HepG2 (cell line): Measurements from ENCODE around the gene RNF135. TPM values are rescaled to one million over a fixed set of nuclear protein-coding genes. Genes with fewer than 3 reads are reported as not detected.

Source experiments
- ATAC-seq: fragments of 200-7000 bp; cut with Tn5 transposase; 3 replicates; pipeline ENCODE4 v1.9.1; 2020; ENCODE audit warnings: mild to moderate bottlenecking, moderate library complexity
- Bru-seq: library from RNA; stranded (reverse); fragments of 400-500 nt; gene quantifications from one replicate; lab custom pipeline; 2021; lab: Mats Ljungman, UMichigan
- BruChase-seq, 2 experiments: library from RNA; stranded (reverse); fragments of 400-500 nt; gene quantifications; one replicate each; lab custom pipeline; 2021; lab: Mats Ljungman, UMichigan
- BruUV-seq: library from RNA; stranded (reverse); fragments of 400-500 nt; replicated peaks from 2 replicates; lab custom pipeline; 2021; lab: Mats Ljungman, UMichigan
- CTCF ChIA-PET: fragments of 300-600 bp; formaldehyde crosslinking; extraction: SDS; loops from one replicate; lab custom pipeline; 2021; ENCODE audit warnings: low total read pairs, inconsistent platforms, low intra/inter-chr PET ratio; lab: Yijun Ruan, JAX
- POLR2A ChIA-PET: fragments of 350-600 bp; sonication (Branson Sonifier 250); formaldehyde crosslinking; loops from one replicate; lab custom pipeline; 2020; ENCODE audit warnings: antibody characterized with exemption, inconsistent platforms; lab: Yijun Ruan, JAX
- DNase-seq: peaks from one replicate; pipeline ENCODE4 v3.0.0-alpha.2; 2015; ENCODE audit warnings: low spot score
- FAIRE-seq: peaks from 3 replicates; lab custom pipeline; 2011; peaks lifted over from hg19 to GRCh38; lab: Jason Lieb, UNC
- H2AFZ ChIP-seq: one replicate; pipeline ENCODE4 v1.6.1; 2011; ENCODE audit warnings: low read length, inconsistent platforms
- H3K27ac ChIP-seq: fragments of 300-600 bp; 3 replicates; pipeline ENCODE4 v1.8.0; 2011; ENCODE audit warnings: mixed run types, mild to moderate bottlenecking, mixed read lengths, low read length, inconsistent platforms; ENCODE audit not compliant: insufficient read depth; ENCODE audit errors: extremely low read length
- H3K27me3 ChIP-seq, 2 experiments: fragments of 200-600 bp in 1 of 2; 2 replicates in 1 of 2; 3 replicates in 1 of 2; pipeline versions ENCODE4 v1.6.0 to v1.8.0; 2011; ENCODE audit warnings: low read length in 2 of 2, mild to moderate bottlenecking in 2 of 2, moderate library complexity in 2 of 2, inconsistent platforms in 1 of 2; ENCODE audit not compliant: insufficient read depth in 2 of 2, control insufficient read depth in 1 of 2
- H3K36me3 ChIP-seq, 2 experiments: fragments of 200-600 bp in 1 of 2; replicated peaks in 1 of 2; 2 replicates in 1 of 2; 3 replicates in 1 of 2; pipeline versions ENCODE4 v1.5.1 to v1.8.0; 2011; ENCODE audit warnings: low read length in 2 of 2, inconsistent platforms in 1 of 2; ENCODE audit not compliant: insufficient read depth in 2 of 2, control insufficient read depth in 1 of 2
- H3K4me1 ChIP-seq: 2 replicates; pipeline ENCODE4 v1.5.1; 2012; ENCODE audit warnings: low read length, inconsistent platforms; ENCODE audit not compliant: insufficient read depth
- H3K4me2 ChIP-seq: 2 replicates; pipeline ENCODE4 v1.6.0; 2011; ENCODE audit warnings: low read depth, low read length, inconsistent platforms
- H3K4me3 ChIP-seq, 3 experiments: fragments of 200-600 bp in 1 of 3; sonication (generic), shearing (Covaris generic) in 1 of 3; replicated peaks in 1 of 3; 2 replicates each; pipeline ENCODE4 v1.5.1; 2011 to 2016; ENCODE audit warnings: low read length in 3 of 3, inconsistent platforms in 2 of 3, low read depth in 2 of 3, mild to moderate bottlenecking in 2 of 3, control low read depth in 1 of 3, mixed read lengths in 1 of 3; ENCODE audit not compliant: insufficient read depth in 1 of 3
- H3K79me2 ChIP-seq: one replicate; pipeline ENCODE4 v1.6.1; 2011; ENCODE audit warnings: low read length, inconsistent platforms; ENCODE audit not compliant: insufficient read depth
- H3K9ac ChIP-seq: 2 replicates; pipeline ENCODE4 v1.6.0; 2011; ENCODE audit warnings: mild to moderate bottlenecking, low read depth, low read length, inconsistent platforms; ENCODE audit not compliant: insufficient read depth
- H3K9me3 ChIP-seq: 2 replicates; pipeline ENCODE4 v1.5.1; 2012; ENCODE audit warnings: mild to moderate bottlenecking, low read length
- H4K20me1 ChIP-seq: 2 replicates; pipeline ENCODE4 v1.6.0; 2011; ENCODE audit warnings: inconsistent platforms, mild to moderate bottlenecking, low read length, moderate library complexity; ENCODE audit not compliant: insufficient read depth
- ARNTL ChIP-seq: sonication (generic); formaldehyde crosslinking; IDR thresholded peaks from 2 replicates; pipeline ENCODE4 v1.4.0; 2020; ENCODE audit warnings: mild to moderate bottlenecking, missing genetic modification reagents
- ATF2 ChIP-seq: sonication (generic); formaldehyde crosslinking; IDR thresholded peaks from 2 replicates; pipeline ENCODE4 v1.4.0; 2020; ENCODE audit warnings: missing genetic modification reagents
- CENPBD1 ChIP-seq: sonication (generic); formaldehyde crosslinking; IDR thresholded peaks from 2 replicates; pipeline ENCODE4 v1.8.0; 2022; ENCODE audit warnings: missing genetic modification reagents, low read depth, mild to moderate bottlenecking, borderline replicate concordance
- CREBL2 ChIP-seq: sonication (generic); formaldehyde crosslinking; IDR thresholded peaks from 2 replicates; pipeline ENCODE4 v1.8.1; 2023; ENCODE audit warnings: missing genetic modification reagents, mild to moderate bottlenecking, borderline replicate concordance
- CSRNP1 ChIP-seq: sonication (generic); formaldehyde crosslinking; IDR thresholded peaks from 2 replicates; pipeline ENCODE4 v1.8.1; 2023; ENCODE audit warnings: mild to moderate bottlenecking, missing genetic modification reagents
- MBNL3 ChIP-seq: fragments of 250-450 bp; sonication (Bioruptor Pico); conservative IDR thresholded peaks from 2 replicates; pipeline ENCODE4 v1.8.0; 2022; ENCODE audit warnings: mild to moderate bottlenecking, inconsistent platforms
- NCOA1 ChIP-seq: sonication (generic); formaldehyde crosslinking; IDR thresholded peaks from 2 replicates; pipeline ENCODE4 v1.9.0; 2021; ENCODE audit warnings: missing genetic modification reagents
- NR2F6 ChIP-seq, 2 experiments: IDR thresholded peaks; 2 replicates each; pipeline ENCODE4 v1.6.1; 2016; ENCODE audit warnings: antibody characterized with exemption in 1 of 2, mild to moderate bottlenecking in 1 of 2
- PHF21A ChIP-seq: sonication (generic); formaldehyde crosslinking; IDR thresholded peaks from 2 replicates; pipeline ENCODE4 v1.5.0; 2020; ENCODE audit warnings: mild to moderate bottlenecking, missing genetic modification reagents
- POGZ ChIP-seq: sonication (generic); formaldehyde crosslinking; IDR thresholded peaks from 2 replicates; pipeline ENCODE4 v1.4.0; 2020; ENCODE audit warnings: mild to moderate bottlenecking, missing genetic modification reagents
- POLR2A ChIP-seq, 2 experiments: IDR thresholded peaks; 2 replicates each; pipeline ENCODE4 v1.6.1; 2011; ENCODE audit warnings: low read depth in 2 of 2, low read length in 2 of 2, mild to moderate bottlenecking in 1 of 2, moderate library complexity in 1 of 2; ENCODE audit not compliant: insufficient read depth in 1 of 2
- RAD51 ChIP-seq: fragments of 450-650 bp; IDR thresholded peaks from 2 replicates; pipeline ENCODE4 v1.6.1; 2016; ENCODE audit warnings: borderline replicate concordance
- SNAPC2 ChIP-seq: sonication (generic); formaldehyde crosslinking; IDR thresholded peaks from 2 replicates; pipeline ENCODE4 v1.8.1; 2022; ENCODE audit warnings: mild to moderate bottlenecking, missing genetic modification reagents
- ZNF343 ChIP-seq: sonication (generic); formaldehyde crosslinking; IDR thresholded peaks from 2 replicates; pipeline ENCODE4 v1.4.0; 2020; ENCODE audit warnings: mild to moderate bottlenecking, missing genetic modification reagents
- ZNF350 ChIP-seq: sonication (generic); formaldehyde crosslinking; IDR thresholded peaks from 2 replicates; pipeline ENCODE4 v1.4.0; 2020; ENCODE audit warnings: mild to moderate bottlenecking, low read depth, missing genetic modification reagents, borderline replicate concordance
- ZNF564 ChIP-seq: sonication (generic); formaldehyde crosslinking; IDR thresholded peaks from 2 replicates; pipeline ENCODE4 v1.8.1; 2023; ENCODE audit warnings: mild to moderate bottlenecking, missing genetic modification reagents
- ZNF749 ChIP-seq: sonication (generic); formaldehyde crosslinking; IDR thresholded peaks from 2 replicates; pipeline ENCODE4 v1.8.0; 2022; ENCODE audit warnings: mild to moderate bottlenecking, missing genetic modification reagents, moderate library complexity, borderline replicate concordance
- WGBS: methylation state at CpG from one replicate; pipeline ENCODE4 v1.1.6; 2017; ENCODE audit warnings: low lambda C conversion rate; 5-methylcytosine and 5-hydroxymethylcytosine counted together
- in situ Hi-C: cut with HindIII; loops from 2 replicates; pipeline ENCODE4 v1.10.0; 2017; ENCODE audit warnings: low pct_unique_long_range_greater_than_20kb; ENCODE audit not compliant: extremely low pct_ligation_motif_present
- intact Hi-C: fragments of 100-400 bp; cut with micrococcal nuclease; formaldehyde crosslinking; loops from one replicate; pipeline ENCODE4 v1.10.0; 2022; ENCODE audit not compliant: unreplicated experiment
- long read RNA-seq, 2 experiments: library from RNA in 1 of 2; library from polyadenylated mRNA in 1 of 2; stranded (forward) in 1 of 2; unstranded in 1 of 2; transcript quantifications; one replicate each; pipeline ENCODE4 v2.0.0, GENCODE V29; 2019 to 2022
- polyA minus RNA-seq, 3 experiments: library from RNA; depleted of rRNA, polyadenylated mRNA; stranded (reverse); fragments of >200 nt; gene quantifications; 2 replicates each; pipeline ENCODE4 v1.2.3, GENCODE V29; 2011; ENCODE audit warnings: low replicate concordance in 1 of 3
- polyA plus RNA-seq, 8 experiments: library from polyadenylated mRNA; depleted of rRNA in 3 of 8; stranded (reverse) in 7 of 8; unstranded in 1 of 8; fragments of >200 nt; fragmentation: Illumina TruSeq in 4 of 8; extraction: Trizol in 4 of 8; gene quantifications; 2 replicates each; pipeline versions ENCODE4 v1.2.1 to v1.2.3, GENCODE V29; 2011 to 2016; ENCODE audit warnings: low read depth in 4 of 8, missing spikeins in 1 of 8, mixed read lengths in 1 of 8; ENCODE audit not compliant: insufficient read depth in 1 of 8
- total RNA-seq, 5 experiments: library from RNA; depleted of rRNA; stranded (reverse); fragments of >200 nt; fragmentation: Illumina TruSeq; extraction: Trizol; gene quantifications; 2 replicates each; pipeline ENCODE4 v1.2.3, GENCODE V29; 2016; ENCODE audit warnings: low read depth in 1 of 5

Gene RNF135
- total RNA-seq (2016; rRNA removed; fragmentation: Illumina TruSeq; extraction: Trizol), result not detected in 2 replicates
- not detected in 2 replicates for total RNA-seq (2016; cell fraction: cytosol; rRNA removed; fragmentation: Illumina TruSeq; extraction: Trizol; ENCODE audit: low read depth)
- total RNA-seq (2016; cell fraction: insoluble cytoplasmic fraction; rRNA removed; fragmentation: Illumina TruSeq; extraction: Trizol), result not detected in 2 replicates
- not detected in 2 replicates for total RNA-seq (2016; cell fraction: membrane; rRNA removed; fragmentation: Illumina TruSeq; extraction: Trizol)
- not detected in 2 replicates for total RNA-seq (2016; cell fraction: nucleus; rRNA removed; fragmentation: Illumina TruSeq; extraction: Trizol)
- polyA plus RNA-seq (2011; rRNA removed), result not detected in 2 replicates
- polyA plus RNA-seq (2011; cell fraction: cytosol; rRNA removed), result not detected in 2 replicates
- not detected in 2 replicates for polyA plus RNA-seq (2011; cell fraction: nucleus; rRNA removed)
- polyA plus RNA-seq (2012), result not detected in 2 replicates
- polyA plus RNA-seq (2016; cell fraction: cytosol; fragmentation: Illumina TruSeq; extraction: Trizol; ENCODE audit: low read depth), result not detected in 2 replicates
- polyA plus RNA-seq (2016; cell fraction: insoluble cytoplasmic fraction; fragmentation: Illumina TruSeq; extraction: Trizol; ENCODE audit: low read depth), result not detected in 2 replicates
- not detected in 2 replicates for polyA plus RNA-seq (2016; cell fraction: membrane; fragmentation: Illumina TruSeq; extraction: Trizol; ENCODE audit: low read depth)
- polyA plus RNA-seq (2016; cell fraction: nucleus; fragmentation: Illumina TruSeq; extraction: Trizol; ENCODE audit: insufficient read depth, low read depth), result not detected in 2 replicates
- 6.9 TPM in 1 of 2 replicates, not detected in the other for polyA minus RNA-seq (2011; rRNA and poly(A)+ RNA removed; ENCODE audit: low replicate concordance)
- polyA minus RNA-seq (2011; cell fraction: cytosol; rRNA and poly(A)+ RNA removed), result 0.53 TPM in 1 of 2 replicates, not detected in the other
- not detected in 2 replicates for polyA minus RNA-seq (2011; cell fraction: nucleus; rRNA and poly(A)+ RNA removed)
- percentile 13 among the genes with signal in this experiment for Bru-seq, nascent RNA
- percentile 14 among the genes with signal in this experiment for BruChase-seq, experiment 1, labeled RNA remaining after a 6-hour chase
- BruChase-seq, experiment 2, labeled RNA remaining after a 2-hour chase, result percentile 15 among the genes with signal in this experiment
- long read RNA-seq, experiment 1, result 0 reads
- long read RNA-seq, experiment 2, result 0 reads

GRCh38 chr17:30970831-30971567 lies at the start of gene RNF135:
TSS of gene RNF135 (plus strand) at chr17:30971039. CDS start at chr17:30971074, 35 bp downstream.
- peaks cover 12% of the 10 kb centered on the region; the same call in 1 of the 2 replicates for H3K4me1 ChIP-seq
- no TSS peak for BruUV-seq
- no peak within 1 kb of the TSS for H3K27ac ChIP-seq
- DNase-seq (no peak), ATAC-seq (no peak), FAIRE-seq (no peak)
- no peak within 1 kb of the TSS for H3K9ac ChIP-seq
- H3K79me2 ChIP-seq, result no peaks in the 10 kb centered on the region
- POLR2A ChIA-PET, result no interaction called here
- no peaks in the 10 kb centered on the region; a peak in 1 of 5 replicates for H3K27me3 ChIP-seq
- peak within 1 kb of the TSS; percentile 27; the same call in 1 of the 2 replicates for H3K4me2 ChIP-seq
- intact Hi-C loops, result no loop called here
- CTCF ChIA-PET, result no interaction called here
- H4K20me1 ChIP-seq, result no peaks in the 10 kb centered on the region
- in situ Hi-C loops, result no loop called here
- no peak within 1 kb of the TSS for H3K4me3 ChIP-seq
- no peaks in the 10 kb centered on the region for H3K9me3 ChIP-seq
- no peaks in the 10 kb centered on the region for H3K36me3 ChIP-seq
- no peak within 1 kb of the TSS for H2AFZ ChIP-seq
- 95% methylated on average over 50 of the region's 66 CpGs for WGBS
- TF ChIP-seq CENPBD1 (no peak), POLR2A (IDR thresholded peaks at IDR 0.05; ENCODE audit: insufficient read depth in 1 of 2, low read depth in 2 of 2, low read length in 2 of 2) (no peak), NCOA1 (CRISPR knock-in tag) (no peak), ARNTL (CRISPR knock-in tag) (no peak), RAD51 (no peak), ZNF749 (CRISPR knock-in tag) (no peak), ZNF564 (no peak), CREBL2 (no peak), MBNL3 (no peak), POGZ (CRISPR knock-in tag) (no peak), NR2F6 (IDR thresholded peaks at IDR 0.05) (no peak), NR2F6 (CRISPR knock-in tag; IDR thresholded peaks at IDR 0.05) (no peak), ATF2 (no peak), CSRNP1 (CRISPR knock-in tag) (no peak), PHF21A (no peak), SNAPC2 (CRISPR knock-in tag) (no peak), ZNF350 (CRISPR knock-in tag) (no peak), ZNF343 (CRISPR knock-in tag) (no peak)
